Stimulated activated CD4-positive, alpha-beta T cell treated with anti-CD3 and anti-CD28 coated beads, Interleukin-4, amount 100 ng/mL, for 4 hours (primary cell): ENCODE measurements around the gene CALM1.

Experiments used
- DNase-seq, 2 experiments: peaks; one replicate each; pipeline ENCODE4 v3.0.0-alpha.2; 2020

Gene CALM1

DNA sequence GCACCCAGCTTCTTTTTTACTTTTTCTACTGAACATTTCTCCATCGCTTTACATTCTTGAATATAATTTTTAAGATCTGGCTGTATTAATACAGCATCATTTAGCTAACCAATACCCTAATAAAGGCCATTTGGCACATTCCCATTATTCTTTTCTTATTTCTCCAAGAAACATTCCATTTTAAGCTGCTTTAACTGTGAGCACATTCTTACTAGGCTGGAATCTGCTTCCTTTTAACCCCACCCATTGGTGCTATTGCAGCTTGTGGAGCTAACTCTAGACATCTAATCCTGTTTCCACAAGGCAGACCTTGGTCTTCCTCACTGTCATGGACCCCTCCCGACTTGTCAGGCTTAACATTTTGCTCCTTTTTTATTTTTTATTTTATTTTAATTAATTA lies 15.2 kb downstream of the CALM1 start:
- no peak for DNase-seq

DNA sequence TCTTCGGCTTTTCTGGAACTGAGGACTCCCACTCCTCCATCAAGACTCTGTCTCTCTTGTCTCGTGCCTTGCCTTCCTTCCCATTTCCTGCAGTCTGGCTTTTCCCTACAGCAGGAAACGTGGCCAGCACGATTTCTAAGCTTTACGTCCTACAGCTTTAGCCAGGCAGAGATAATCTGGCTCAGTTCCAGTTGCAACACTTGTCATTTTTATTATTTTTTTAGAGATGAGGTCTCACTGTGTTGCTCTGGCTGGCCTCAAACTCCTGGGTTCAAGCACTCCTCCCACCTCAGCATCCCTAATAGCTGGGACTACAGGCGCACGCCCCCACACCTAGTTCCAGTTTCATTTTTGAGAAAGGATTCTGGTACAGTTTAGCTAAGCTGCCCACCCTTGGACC lies 19.9 kb downstream of the CALM1 start:
- DNase-seq = no peak

DNA sequence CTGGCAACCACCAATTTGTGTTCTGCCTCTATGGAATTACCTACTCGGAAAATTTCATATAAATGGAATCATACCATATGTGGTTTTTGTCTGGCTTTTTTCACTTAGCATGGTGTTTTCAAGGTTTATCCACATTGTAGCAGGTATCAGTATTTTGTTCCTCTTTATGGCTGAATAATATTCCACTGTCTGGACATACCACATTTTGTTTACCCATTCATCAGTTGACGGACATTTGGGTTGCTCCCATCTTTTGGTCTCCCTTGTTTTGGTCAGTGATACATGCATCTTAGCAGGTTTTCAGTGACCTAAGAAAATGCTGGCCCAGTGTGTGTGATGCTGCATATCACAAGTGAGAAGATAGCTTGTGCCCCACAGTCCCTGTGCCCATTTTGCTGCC lies 21.2 kb downstream of the CALM1 start:
- DNase-seq = no peak

DNA sequence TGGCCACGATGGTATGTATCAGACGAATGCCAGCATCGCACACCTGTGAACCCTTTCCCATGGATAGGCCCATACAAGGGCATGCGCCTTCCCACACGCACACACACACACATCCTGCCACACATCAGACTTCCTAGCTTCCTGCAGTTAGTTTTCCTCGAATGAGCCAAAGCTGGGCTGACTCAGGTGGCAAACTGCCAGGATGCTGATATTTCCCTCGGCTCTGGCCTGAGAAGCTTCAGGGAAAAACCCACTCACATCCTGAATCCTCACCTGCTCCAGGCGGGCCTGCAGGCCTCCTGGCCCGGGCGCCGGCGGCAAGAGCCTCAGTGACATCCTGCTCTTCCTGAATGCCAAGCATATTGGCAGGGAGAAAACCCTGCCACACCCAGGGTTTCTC lies 22.4 kb downstream of the CALM1 start:
- DNase-seq = no peak

DNA sequence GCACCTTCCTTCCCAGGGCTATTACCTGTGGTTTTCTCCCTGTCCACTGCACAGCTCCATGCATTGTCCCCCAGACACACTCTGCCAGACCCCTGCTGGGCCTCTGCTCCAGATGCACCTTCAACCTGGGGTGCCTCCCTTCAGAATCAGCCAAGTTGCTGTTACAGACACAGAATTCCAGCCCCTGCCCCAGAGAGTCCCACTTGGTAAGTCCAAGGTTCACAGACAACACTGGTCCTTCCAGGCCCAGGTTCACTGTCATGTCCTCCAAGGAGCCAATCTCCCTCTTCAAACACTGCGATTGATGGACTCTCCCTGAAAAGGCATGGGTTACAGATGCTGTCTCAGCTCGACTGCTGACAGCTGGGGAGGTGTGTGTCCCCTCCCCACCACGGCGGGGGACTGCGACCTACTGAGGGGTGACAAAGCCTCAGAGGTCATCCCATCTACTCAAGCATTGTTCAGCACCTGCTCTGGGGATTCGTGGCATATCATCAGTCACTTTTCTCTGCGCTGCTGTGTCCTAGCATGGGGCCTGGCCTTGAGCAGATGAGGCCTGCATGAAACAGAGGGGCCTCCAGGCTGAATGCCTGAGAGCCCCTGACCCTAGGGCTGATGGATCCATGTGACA lies 24.3 kb downstream of the CALM1 start:
- no peak for DNase-seq

DNA sequence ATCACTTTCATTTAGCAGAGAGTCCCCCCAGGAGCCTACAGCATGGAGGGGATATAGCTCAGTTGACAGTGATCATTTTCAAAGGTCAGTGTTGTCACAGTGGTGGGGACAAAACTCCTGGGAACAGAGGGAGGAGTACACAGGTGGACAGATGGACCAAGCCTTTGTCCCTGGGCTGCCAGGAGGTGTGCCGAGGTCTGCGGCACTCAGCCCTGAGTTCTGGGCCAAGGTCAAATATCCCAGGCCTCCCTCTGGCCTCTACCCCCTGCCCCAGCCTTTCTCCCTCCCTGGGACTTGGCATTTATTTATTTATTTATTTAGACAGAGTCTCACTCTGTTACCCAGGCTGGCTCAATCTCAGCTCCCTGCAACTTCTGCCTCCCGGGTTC lies 24.8 kb downstream of the CALM1 start:
- no peak for DNase-seq

DNA sequence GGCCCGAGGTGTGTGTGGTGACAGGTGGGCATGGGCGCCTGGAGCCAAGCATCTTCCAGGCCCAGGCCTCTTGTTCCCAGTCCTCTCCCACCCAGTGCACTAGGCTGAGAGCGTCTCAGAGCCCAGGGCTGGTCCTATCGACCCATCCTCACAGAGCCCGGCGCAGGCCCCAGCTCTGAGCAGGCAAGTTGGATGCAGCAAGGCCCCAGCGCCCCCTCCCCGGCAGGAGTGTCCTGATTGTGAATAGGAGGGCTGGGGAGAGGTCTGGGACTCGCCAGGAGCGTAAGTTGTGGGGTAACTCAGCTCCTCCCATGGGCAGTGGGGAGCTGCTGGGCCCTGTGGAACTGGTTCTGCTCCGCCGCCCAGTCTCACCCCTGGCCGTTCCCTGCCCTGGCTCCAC lies 26.3 kb downstream of the CALM1 start:
- DNase-seq = no peak

DNA sequence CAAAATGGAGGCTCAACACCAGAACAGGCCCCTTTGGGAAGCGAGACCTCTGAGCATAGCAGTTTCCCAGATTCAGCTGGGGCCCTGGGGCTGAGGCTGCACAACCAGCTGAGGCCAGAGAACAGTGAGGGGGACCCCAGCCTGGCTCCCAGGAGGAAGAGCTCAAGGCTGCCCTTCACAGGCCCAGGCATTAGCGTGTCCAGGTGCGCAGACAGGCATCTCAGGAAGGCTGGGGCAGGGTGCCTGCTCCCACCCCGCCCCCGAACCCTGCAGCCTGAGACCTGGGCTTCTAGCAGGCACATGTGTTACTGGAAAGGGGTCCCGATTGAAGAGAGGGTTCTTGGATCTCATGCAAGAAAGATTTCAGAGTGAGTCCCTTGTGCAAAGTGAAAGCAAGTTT lies 27.2 kb downstream of the CALM1 start:
- DNase-seq = no peak

DNA sequence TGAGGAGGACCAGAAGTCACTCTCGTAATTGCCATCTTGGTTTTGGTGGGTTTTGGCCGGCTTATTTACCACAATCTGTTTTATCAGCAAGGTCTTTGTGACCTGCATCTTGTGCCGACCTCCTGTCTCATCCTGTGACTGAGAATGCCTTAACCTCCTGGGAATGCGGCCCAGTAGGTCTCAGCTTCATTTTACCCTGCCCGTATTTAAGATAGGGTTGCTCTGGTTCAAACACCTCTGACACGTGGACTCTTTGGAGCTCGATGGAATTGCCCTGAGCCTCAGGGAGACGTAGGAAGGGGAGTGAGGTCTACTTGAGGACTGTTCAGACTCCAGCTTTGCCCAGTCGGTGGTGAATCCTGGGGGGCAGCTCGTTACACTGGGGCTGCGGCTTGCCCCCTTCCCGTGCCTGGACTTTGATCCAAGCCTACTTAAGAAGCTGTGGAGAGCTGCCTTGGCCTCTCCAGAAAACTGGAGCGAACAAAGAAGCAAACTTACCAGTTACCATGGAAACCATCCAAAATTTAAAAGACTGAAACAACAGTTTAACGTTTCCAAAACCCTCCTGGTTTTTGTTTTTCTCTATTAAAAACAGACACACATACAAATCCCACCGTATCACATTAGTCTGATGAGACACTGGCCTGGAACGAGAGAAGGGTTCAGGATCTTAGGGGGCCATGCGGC lies 28.0 kb downstream of the CALM1 start:
- DNase-seq = no peak

DNA sequence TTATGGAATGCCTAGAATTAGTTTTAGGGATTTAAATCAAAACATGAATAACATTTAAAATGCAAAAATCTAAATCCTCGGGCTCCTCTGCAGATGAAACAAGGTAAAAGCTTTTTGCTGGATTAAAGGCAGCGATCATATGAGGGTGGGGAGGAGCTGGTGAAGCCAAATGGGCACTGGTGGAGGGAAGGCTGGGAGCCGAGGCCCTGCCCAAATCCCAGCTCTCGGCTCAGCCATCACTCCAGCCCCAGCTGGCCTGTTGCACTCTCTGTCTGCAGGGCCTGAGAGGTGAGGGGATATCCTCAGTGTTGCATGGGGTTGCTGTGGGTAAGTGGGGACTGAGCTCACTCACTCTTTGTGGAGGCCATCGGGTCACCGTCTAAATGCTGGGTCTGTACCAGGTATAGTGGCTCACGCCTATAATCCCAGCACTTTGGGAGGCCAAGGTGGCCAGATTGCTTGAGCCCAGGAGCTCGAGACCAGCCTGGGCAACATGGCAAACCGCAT lies 28.6 kb downstream of the CALM1 start:
- no peak for DNase-seq

DNA sequence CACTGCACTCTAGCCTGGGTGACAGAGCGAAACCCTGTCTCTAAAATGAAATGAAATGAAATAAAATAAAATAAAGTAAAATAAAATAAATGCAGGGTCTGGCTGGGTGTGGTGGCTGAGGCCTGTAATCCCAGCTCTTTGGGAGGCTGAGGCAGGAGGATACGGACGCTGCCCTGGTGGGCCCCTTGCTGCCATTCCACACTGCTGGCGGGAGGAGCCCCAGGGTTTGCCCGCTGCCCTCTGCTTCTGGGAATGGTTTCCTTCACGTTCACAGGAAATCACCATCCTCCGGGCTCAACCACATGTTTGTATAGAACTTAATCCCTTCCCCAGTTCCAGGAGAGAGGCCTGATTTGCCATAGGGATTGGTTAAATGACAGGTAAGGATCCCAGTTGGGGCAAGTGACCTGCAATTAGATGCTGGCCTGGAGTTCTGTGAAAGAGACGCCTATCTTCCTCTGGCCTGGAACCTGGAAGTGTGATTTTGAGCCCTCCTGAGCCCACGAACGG lies 29.3 kb downstream of the CALM1 start:
- no peak for DNase-seq

DNA sequence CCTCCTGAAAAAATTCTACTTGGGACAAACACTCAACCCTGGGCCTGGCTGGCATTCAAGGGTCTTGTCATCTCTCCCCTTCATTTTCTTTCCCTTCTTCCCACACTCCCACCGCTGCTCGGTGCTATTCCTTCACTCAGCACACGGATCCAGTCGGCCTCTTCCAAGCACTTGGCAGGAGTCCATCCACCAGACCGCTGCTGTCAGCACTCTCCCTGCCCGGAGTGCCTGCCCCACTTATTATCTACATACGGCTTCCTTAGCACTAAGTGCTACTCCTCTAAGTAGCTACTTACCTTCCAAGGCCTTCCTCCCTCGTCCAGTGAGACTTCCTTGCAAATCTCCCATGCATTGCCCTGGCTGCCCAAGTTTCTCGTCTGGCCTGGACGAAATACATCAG lies 29.8 kb downstream of the CALM1 start:
- DNase-seq = no peak

DNA sequence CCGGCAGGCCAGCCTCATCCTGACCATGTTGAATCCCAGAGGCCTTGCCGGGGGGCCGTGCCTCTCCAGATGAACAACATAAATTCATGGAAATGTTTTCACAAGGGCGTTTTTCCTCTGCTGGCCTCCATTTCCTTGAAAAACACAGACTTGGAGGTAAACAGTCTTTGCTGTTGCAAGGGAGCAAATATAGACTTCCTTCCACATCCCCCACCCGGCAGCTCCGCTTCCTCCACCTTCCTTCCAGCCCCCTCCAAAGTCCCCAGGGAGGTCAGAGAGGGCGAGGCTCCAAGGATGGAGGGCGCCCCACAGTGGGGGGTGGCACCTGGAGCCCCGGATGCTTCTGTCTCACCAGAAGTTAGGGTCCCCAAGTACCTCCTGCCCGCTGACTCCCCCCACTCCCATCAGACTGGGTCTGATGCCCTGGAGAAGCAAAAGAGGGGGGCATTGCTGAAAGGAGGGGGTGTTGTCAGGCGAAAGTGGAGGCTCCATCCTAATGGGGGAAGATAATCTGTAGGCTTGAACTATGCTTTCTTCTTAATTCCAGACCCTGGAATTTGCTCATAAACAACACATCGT lies 31.1 kb downstream of the CALM1 start:
- DNase-seq = no peak

DNA sequence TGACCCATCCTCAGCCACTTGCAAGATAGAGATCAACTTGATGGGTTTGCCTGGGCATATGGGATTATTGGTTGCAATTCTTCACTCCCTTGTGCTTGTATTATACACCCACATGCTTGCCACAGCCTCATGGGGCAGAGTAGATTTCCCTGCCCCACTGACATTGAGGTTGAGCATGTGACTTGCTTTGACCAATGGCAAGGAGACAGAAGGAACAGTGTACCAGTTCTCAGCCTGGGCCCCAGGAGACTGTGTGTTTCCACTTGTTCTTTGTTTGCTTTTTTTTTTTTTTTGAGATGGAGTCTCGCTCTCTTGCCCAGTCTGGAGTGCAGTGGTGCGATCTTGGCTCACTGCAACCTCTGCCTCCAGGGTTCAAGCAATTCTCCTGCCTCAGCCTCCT lies 31.8 kb downstream of the CALM1 start:
- no peak for DNase-seq

DNA sequence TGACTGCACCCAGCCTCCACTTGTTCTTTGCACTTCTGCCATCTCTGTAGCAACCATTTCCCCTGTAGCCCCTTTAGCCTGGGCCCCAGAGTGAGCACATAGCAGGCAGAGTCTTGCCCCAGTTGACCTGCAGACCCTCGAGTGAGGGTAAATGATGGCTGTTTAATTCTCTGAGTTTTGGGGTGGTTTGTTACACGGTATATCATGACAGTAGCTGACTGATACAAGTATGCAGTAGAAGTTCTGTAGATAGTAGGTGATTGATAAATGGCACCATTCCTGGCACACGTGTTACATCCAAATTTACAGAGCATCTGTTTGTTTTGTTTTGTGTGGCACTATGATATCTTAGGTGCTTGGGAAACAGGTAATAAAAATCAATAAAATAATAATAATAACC lies 32.4 kb downstream of the CALM1 start:
- no peak for DNase-seq

DNA sequence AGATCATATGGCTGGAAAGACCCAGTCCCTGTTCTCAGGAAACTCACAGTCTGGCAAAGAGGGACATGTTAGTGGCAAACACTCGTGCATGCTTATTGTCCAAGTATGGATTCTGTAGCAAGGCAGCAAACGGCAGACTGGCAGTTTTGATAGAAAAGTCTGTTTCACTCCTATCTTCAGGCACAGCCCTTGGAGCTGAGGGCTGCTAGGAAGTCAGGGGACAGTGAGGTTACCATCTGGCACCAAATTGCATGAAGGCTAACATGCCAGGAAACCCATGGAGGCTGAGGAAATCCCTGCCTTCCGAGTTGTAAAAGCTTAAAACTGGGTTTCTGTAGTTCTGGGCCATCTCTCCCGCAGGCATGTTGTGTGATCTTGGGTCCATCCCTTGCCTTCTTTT lies 32.9 kb downstream of the CALM1 start:
- no peak for DNase-seq

DNA sequence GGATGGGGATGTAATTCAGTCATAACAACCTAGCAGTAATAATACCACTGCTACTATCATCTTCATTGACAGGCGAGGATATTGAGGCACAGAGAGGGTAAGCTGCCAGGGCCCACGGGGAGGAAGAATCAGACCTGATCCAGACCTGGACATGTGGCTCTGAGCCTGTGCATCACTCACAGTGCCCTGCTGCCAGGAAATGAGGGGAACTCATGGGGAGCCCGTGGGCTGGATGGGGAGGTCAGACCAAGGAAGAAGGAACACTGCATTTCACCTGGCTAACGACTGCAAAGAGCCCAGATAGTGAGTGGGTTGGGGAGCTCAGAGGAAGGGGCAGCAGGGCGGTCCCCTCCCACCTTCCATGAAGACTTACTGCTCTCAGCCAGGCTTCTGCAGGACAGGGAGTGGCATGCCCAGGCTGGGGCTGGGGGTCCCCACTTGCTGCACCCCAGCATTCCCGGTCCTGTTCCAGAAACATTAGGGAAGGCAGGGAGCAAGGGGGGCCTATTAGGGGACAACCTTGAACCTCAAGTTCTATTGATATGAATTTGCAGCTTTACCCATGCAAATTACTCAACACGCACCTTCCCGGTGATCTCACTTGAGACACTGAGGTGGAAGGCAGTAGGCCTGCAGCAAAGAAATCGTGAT lies 37.7 kb downstream of the CALM1 start:
- no peak for DNase-seq

DNA sequence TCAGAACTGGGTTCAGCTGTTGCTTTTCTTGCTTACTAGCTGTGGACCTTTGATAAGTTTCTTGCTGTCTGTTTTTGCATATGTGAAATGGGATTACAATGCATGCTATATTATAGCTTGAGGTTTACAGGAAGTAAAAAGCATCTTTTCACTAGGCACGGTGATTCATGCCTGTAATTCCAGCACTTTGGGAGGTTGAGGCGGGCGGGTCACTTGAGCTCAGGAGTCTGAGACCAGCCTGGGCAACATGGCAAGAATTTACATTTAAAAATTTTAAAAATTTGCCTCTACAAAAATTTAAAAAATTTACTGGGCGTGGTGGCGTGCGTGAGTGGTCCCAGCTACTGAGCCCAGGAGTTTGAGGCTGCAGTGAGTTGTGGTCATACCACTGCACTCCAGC lies 42.0 kb downstream of the CALM1 start:
- no peak for DNase-seq

DNA sequence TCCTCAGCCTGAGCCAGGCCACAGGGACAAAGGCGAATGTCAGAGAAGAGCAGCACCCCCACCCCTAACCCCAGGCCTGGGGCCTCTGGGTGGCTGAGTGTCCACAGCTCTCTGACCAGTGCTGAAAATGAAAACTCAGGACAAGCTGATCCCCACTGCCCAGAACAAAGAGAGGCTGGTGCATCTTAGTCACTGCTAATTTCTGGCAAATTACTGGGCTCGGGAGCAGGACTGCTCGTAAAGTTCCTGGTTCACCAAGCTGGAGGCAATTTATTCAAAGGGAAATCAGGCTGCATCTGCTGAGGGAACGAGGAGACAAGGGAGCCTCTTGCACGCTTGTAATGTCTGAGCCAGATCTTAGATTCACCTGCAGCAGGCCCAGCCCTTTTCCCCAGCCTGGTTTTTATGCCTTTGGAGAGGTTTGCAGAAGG lies 43.2 kb downstream of the CALM1 start:
- DNase-seq = no peak

DNA sequence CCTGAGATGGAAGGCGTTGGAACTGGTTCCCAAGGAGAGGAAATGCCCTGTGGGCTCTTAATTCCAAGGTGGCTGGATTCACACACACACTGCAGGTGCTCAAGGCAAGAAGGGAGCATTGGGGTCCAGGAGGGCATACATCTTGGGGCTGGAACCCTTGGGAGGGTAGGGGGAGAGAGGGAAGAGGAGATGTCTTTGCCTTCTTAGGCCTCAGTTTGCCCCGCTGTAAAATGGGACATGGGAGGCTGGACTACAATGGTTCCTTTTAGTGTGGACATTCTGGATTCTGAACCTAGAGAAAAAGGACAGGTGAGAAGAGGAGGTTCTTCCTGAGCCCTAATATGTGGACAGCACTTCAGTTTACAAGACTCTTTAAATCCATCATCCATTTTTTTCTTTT lies 43.8 kb downstream of the CALM1 start:
- DNase-seq = no peak

DNA sequence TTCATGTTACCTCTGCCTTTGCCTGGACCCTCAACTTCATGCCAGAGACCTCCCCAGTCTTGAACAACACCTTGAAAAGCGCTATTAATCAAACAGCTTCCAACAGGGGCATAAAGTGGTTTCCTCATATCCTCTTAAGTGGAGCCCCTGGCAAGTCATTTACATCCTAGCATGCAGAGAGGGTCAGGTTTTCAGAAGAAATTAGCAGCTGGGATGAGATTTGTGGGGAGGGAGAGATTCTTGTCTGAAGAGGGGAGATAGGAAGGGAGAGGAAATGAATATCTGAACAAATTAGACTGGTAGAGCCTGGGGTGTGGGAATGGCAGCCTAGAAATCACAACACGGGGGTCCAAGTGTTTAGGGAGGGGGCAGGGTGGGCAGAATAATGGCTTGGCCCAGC lies 45.6 kb downstream of the CALM1 start:
- DNase-seq = no peak

DNA sequence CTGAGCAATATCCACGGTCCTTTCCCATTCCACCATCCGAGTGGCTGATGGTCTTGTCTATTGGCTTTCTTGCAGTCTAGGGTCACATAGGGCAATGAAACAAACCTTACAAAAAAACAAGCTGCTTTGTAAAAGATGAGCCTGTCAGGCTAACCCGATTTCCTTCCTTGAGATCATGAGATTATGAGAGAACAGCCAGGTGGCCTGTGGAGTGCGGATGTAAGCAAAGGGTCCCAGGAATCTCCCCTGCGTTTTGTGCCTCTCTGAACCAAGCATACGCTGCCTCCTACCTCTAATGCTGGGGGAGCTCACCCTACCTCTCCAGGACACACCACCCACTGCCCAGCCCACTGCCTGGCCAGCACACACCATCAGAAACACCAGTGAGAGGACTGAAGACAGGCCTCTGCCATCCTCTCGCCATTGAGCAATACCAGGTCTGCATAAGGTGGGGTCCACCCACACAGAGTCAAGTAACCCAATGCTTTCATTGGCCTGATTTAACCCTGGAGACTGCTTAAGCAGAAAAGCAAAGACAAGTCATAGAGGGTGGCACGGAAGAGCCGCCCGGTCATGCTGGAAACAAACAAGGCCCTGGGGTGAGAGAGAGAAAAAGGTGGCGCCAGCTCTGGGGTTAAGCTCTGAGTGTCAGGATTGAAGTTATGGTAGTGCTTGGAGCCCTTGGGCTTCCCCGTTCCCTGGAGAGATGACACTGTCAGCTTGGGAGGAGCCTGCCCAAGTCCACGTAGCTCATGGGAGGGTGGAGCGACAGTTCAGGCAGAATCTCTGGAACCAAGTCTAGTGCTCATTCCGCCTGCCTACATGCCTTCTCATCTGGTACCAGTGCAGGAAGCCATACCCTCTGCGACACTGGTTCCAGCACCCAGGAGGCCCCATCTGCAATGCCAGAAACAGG lies 46.6 kb downstream of the CALM1 start:
- DNase-seq = no peak
